Activated naive CD4-positive, alpha-beta T cell treated with anti-CD3 and anti-CD28 coated beads for 36 hours (primary cell): ENCODE measurements around the gene GCN1. TPM values are rescaled to one million over a fixed set of nuclear protein-coding genes. Genes with fewer than 3 reads are reported as not detected.

ENCODE experiments used
- CTCF ChIA-PET: fragments of 350-600 bp; sonication (Branson Sonifier 250); formaldehyde crosslinking; loops from one replicate; lab custom pipeline; 2021; ENCODE audit warnings: antibody characterized with exemption; lab: Charles Lee
- DNase-seq: peaks from one replicate; pipeline ENCODE4 v3.0.0-alpha.2; 2020
- H3K27ac Mint-ChIP-seq: one replicate; pipeline ENCODE4 v1.8.0; 2021; ENCODE audit warnings: mild to moderate bottlenecking, mixed read lengths
- H3K27me3 Mint-ChIP-seq: one replicate; pipeline ENCODE4 v1.8.0; 2021; ENCODE audit warnings: low read depth, mixed read lengths
- H3K36me3 Mint-ChIP-seq: one replicate; pipeline ENCODE4 v1.8.0; 2021; ENCODE audit warnings: low read depth, mixed read lengths
- H3K4me1 Mint-ChIP-seq: one replicate; pipeline ENCODE4 v1.8.0; 2021; ENCODE audit warnings: low read depth, mixed read lengths
- H3K4me3 Mint-ChIP-seq: one replicate; pipeline ENCODE4 v1.8.0; 2021; ENCODE audit warnings: mild to moderate bottlenecking, moderate library complexity, mixed read lengths
- H3K9me3 Mint-ChIP-seq: one replicate; pipeline ENCODE4 v1.8.0; 2021; ENCODE audit warnings: mixed read lengths
- intact Hi-C: fragments of 100-400 bp; cut with micrococcal nuclease; formaldehyde crosslinking; loops from one replicate; pipeline ENCODE4 v1.15.1; 2023
- total RNA-seq, 2 experiments: library from RNA; stranded (reverse); gene quantifications; one replicate each; pipeline ENCODE4 v1.2.3, GENCODE V29; 2021

GCN1 gene, protein sequence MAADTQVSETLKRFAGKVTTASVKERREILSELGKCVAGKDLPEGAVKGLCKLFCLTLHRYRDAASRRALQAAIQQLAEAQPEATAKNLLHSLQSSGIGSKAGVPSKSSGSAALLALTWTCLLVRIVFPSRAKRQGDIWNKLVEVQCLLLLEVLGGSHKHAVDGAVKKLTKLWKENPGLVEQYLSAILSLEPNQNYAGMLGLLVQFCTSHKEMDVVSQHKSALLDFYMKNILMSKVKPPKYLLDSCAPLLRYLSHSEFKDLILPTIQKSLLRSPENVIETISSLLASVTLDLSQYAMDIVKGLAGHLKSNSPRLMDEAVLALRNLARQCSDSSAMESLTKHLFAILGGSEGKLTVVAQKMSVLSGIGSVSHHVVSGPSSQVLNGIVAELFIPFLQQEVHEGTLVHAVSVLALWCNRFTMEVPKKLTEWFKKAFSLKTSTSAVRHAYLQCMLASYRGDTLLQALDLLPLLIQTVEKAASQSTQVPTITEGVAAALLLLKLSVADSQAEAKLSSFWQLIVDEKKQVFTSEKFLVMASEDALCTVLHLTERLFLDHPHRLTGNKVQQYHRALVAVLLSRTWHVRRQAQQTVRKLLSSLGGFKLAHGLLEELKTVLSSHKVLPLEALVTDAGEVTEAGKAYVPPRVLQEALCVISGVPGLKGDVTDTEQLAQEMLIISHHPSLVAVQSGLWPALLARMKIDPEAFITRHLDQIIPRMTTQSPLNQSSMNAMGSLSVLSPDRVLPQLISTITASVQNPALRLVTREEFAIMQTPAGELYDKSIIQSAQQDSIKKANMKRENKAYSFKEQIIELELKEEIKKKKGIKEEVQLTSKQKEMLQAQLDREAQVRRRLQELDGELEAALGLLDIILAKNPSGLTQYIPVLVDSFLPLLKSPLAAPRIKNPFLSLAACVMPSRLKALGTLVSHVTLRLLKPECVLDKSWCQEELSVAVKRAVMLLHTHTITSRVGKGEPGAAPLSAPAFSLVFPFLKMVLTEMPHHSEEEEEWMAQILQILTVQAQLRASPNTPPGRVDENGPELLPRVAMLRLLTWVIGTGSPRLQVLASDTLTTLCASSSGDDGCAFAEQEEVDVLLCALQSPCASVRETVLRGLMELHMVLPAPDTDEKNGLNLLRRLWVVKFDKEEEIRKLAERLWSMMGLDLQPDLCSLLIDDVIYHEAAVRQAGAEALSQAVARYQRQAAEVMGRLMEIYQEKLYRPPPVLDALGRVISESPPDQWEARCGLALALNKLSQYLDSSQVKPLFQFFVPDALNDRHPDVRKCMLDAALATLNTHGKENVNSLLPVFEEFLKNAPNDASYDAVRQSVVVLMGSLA (N-terminal part only)
- total RNA-seq = 100 to 1,000 TPM; 122 to 128 TPM

GRCh38 chr12:120194534-120195395 lies at the start of gene GCN1:
Gene GCN1 (minus strand): TSS chr12:120194715. CDS start chr12:120194697, 18 bp downstream.
- CTCF ChIA-PET = no interaction called here
- H3K27me3 Mint-ChIP-seq = no peaks in the 10 kb centered on the region
- H3K27ac Mint-ChIP-seq = peak within 1 kb of the TSS; percentile 91
- intact Hi-C loops = no loop called here
- H3K36me3 Mint-ChIP-seq = peaks cover 47% of the 10 kb centered on the region
- peak within 1 kb of the TSS; percentile 86 for H3K4me3 Mint-ChIP-seq
- peak; percentile 86 for DNase-seq
- no peaks in the 10 kb centered on the region for H3K9me3 Mint-ChIP-seq
- peaks cover 62% of the 10 kb centered on the region for H3K4me1 Mint-ChIP-seq

DNA sequence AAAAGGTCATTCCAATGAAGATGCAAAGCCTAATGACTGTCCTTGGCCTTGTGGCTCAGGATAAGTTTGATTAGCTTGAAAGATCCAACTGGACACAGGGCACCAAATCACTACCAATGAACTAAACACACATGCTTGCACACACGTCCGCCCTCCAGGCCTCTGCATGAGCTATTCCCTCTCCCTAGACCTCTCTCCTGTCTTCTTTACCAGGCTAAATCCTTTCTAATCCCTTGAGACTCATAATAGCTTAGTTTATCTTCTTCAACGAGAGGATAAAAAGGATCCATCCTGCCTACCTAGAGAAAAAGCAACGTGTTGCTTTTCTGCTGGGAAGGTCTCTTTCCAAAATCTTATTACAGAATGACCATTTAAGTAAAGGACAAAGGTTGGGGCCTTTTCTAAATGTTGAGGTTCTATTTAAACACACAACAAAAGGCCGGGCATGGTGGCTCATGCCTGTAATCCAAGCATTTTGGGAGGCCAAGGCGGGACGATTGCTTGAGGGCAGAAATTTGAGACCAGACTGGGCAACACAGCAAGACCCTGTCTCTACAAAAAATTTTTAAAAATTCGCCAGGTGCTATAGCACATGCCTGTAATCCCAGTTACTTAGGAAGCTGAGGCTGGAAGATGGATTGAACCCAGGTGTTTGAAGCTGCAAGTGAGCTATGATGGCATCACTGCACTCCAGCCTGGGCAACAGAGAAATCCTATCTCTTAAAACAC lies 48.6 kb upstream of the GCN1 start:
- no peak overlapping the region for H3K4me3 Mint-ChIP-seq
- intact Hi-C loops = no loop called here
- H3K27ac Mint-ChIP-seq = no peak overlapping the region
- DNase-seq = no peak
- peaks cover 2% of the 10 kb centered on the region for H3K36me3 Mint-ChIP-seq
- H3K9me3 Mint-ChIP-seq = no peaks in the 10 kb centered on the region
- peaks cover 75% of the 10 kb centered on the region for H3K4me1 Mint-ChIP-seq
- H3K27me3 Mint-ChIP-seq = no peaks in the 10 kb centered on the region
- CTCF ChIA-PET = interaction anchor here (7.1 to 10.6 kb wide), 2 partner anchors 9 to 14 kb away, joined by 78 to 116 read pairs; no protein-coding TSS in a partner anchor

DNA sequence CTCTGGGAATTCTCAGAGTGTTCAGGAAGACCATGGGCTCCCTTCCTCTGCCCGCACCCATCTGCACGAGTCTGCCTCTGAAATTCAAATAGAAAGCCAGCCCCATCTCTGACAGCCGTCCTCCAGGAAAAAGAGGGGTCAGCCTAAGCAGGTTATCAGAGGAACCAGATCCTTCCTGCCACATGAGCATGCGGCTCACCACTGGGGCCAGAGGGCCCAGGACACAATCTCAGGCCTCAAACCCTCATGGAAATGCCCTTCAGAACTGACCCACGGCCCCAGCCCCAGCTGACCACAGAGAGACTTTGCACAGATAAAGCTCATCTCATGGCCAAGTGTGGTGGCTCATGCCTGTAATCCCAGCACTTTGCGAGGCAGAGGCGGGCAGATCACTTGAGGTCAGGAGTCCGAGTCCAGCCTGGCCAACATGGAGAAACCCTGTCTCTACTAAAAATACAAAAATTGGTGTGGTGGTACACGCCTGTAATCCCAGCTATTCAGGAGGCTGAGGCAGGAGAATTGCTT lies 47.8 kb upstream of the GCN1 start:
- DNase-seq = no peak
- peaks cover 75% of the 10 kb centered on the region for H3K4me1 Mint-ChIP-seq
- no peak overlapping the region for H3K27ac Mint-ChIP-seq
- H3K4me3 Mint-ChIP-seq = no peak overlapping the region
- H3K27me3 Mint-ChIP-seq = no peaks in the 10 kb centered on the region
- intact Hi-C loops = no loop called here
- no peaks in the 10 kb centered on the region for H3K9me3 Mint-ChIP-seq
- H3K36me3 Mint-ChIP-seq = peaks cover 2% of the 10 kb centered on the region
- CTCF ChIA-PET = interaction anchor here (0.5 to 10.6 kb wide), 3 partner anchors 10 to 176 kb away, joined by 4 to 116 read pairs (median 78); no protein-coding TSS in a partner anchor

DNA sequence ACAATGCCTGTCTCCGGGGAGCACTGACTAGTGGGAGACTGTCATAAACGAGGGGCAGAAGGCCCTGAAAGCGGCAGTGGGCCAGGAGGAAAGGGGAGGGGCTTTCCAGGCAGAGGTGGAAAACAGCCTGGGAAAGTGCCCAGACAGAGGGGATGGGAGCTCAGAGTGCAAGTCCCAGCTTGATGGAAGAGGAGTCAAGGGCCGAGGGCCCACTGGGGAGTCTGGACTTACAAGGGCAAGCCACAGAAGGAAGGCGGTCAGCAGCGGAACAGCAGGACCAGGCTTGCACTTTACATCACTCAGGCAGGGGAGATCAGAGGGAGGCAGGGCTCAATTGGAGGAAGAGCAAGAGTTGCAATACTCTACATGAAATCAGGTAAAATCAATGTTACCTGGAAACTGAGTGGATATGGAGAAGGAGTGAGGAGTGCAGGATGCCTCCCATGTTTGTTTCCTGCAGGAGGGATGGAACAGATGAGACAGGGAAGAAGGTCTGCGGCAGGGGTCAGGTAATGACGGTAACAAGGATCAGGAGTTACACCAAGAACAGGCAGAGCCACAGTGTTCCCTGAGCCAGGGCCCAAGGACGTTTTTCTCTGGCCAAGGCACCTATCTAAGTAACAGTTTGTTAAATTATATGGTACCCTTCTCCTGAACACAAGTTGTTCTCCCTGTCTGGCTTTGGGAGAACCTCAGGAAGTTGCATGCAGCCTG lies 47.2 kb upstream of the GCN1 start:
- CTCF ChIA-PET = interaction anchor here (0.5 to 10.6 kb wide), 4 partner anchors 11 to 177 kb away, joined by 4 to 116 read pairs (median 81); partner anchors contain the start of gene PXN
- H3K9me3 Mint-ChIP-seq = no peaks in the 10 kb centered on the region
- no peak for DNase-seq
- H3K36me3 Mint-ChIP-seq = peaks cover 2% of the 10 kb centered on the region
- intact Hi-C loops = no loop called here
- H3K27me3 Mint-ChIP-seq = no peaks in the 10 kb centered on the region
- H3K4me1 Mint-ChIP-seq = peaks cover 73% of the 10 kb centered on the region
- H3K4me3 Mint-ChIP-seq = no peak overlapping the region
- no peak overlapping the region for H3K27ac Mint-ChIP-seq

DNA sequence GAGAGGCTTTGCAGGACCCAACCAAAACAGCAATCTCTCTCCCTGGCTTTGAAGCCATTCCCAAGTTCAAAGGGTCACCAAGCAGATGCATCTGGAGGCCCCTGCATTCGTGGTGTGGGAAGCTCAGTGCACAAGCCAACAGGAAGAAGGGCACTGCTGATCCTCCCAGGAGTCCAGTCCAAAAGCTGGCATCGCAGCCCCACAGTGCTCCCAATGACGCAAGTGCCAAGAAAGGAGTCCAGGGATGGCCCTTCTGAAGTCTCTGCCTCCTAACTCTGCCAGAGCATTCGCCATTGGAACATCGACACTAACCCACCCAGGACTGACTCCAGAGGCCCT lies 45.9 kb upstream of the GCN1 start:
- peaks cover 78% of the 10 kb centered on the region for H3K4me1 Mint-ChIP-seq

DNA sequence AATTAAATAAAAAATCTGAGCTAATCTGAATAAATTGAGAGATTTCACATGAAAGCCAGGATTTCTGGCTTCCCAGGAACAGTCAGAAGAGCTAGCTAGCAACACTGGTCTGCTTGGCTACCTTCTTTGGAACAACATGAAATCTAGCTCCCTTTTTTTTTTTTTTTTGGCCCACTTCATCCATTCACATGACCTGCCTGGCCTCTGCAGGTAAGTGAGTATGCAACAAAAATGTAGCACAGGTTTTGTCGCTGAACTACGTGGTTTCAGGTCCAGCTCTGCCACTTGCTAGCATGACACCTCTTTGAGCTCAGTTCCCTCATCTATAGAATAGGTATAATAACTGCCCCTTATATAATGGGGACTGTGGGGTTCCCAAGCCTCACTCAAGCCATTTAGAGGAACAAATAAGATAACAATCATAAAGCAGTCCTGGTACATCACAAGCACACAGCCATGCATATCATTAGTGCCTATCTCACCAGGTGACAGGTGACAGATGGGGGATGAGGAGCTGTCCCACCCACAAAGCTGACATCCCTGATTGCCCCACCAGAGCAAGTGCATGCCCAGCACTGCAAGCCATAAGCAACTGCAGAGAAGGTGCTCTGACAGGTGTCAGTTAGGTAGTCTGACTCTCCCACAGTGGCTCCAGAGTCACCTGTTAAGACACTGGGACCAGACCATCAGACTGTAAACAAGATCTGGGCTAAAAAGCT lies 45.4 kb upstream of the GCN1 start:
- Mint-ChIP-seq H3K4me1 (peaks cover 80% of the 10 kb centered on the region), H3K9me3 (no peaks in the 10 kb centered on the region)

More for the DNA sequence above, 45.9 kb upstream of the GCN1 start:
- Mint-ChIP-seq H3K9me3 (no peaks in the 10 kb centered on the region), H3K27ac (no peak overlapping the region), H3K27me3 (no peaks in the 10 kb centered on the region), H3K36me3 (peaks cover 2% of the 10 kb centered on the region), H3K4me3 (no peak overlapping the region)
- intact Hi-C loops = no loop called here
- no peak for DNase-seq
- CTCF ChIA-PET = interaction anchor here (0.5 to 10.6 kb wide), 5 partner anchors 12 to 97 kb away, joined by 4 to 116 read pairs (median 78); partner anchors contain the start of genes PXN and SIRT4

DNA sequence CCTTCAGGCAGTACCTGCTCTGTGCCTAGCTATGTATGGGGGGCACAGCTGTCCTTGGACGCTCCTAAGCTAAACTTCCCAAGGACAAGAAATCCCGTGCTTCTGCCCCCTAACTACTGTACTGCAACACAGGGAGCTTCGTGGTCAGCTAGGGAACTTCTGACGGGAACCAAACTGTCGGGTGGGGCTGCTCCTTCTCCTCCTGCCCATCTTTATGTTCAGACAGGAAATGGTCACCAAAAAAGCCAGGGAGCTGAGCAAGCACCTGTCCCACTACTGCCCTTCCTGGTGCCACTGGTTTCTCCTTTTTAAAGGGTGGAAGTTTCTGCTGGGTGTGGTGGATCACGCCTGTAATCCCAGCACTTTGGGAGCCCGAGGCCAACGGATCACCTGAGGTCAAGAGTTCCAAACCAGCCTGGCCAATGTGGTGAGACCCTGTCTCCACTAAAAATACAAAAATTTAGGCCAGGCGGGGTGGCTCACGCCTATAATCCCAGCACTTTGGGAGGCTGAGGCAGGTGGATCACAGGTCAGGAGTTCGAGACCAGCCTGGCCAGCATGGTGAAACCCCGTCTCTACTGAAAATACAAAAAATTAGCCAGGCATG lies 44.4 kb upstream of the GCN1 start:
- Mint-ChIP-seq H3K4me1 (peaks cover 86% of the 10 kb centered on the region), H3K9me3 (no peaks in the 10 kb centered on the region), H3K27me3 (no peaks in the 10 kb centered on the region), H3K36me3 (no peaks in the 10 kb centered on the region), H3K4me3 (no peak overlapping the region), H3K27ac (peak overlapping the region; percentile 24)
- DNase-seq = no peak
- CTCF ChIA-PET = interaction anchor here (1.4 to 10.6 kb wide), 4 partner anchors 10 to 63 kb away, joined by 3 to 116 read pairs (median 81); partner anchors contain the start of genes PXN and SIRT4
- intact Hi-C loops = loop anchor here (10.0 kb wide), 1 partner anchor 796 kb away; the partner anchor contains the start of gene OASL

More for the DNA sequence above, 45.4 kb upstream of the GCN1 start:
- no peak overlapping the region for H3K4me3 Mint-ChIP-seq
- no peaks in the 10 kb centered on the region for H3K36me3 Mint-ChIP-seq
- peak overlapping the region; percentile 30 for H3K27ac Mint-ChIP-seq
- H3K27me3 Mint-ChIP-seq = no peaks in the 10 kb centered on the region
- intact Hi-C loops = loop anchor here (10.0 kb wide), 1 partner anchor 795 kb away; the partner anchor contains the start of gene OASL
- CTCF ChIA-PET = interaction anchor here (0.5 to 10.6 kb wide), 5 partner anchors 11 to 97 kb away, joined by 4 to 116 read pairs (median 78); partner anchors contain the start of genes PXN and SIRT4
- no peak for DNase-seq

DNA sequence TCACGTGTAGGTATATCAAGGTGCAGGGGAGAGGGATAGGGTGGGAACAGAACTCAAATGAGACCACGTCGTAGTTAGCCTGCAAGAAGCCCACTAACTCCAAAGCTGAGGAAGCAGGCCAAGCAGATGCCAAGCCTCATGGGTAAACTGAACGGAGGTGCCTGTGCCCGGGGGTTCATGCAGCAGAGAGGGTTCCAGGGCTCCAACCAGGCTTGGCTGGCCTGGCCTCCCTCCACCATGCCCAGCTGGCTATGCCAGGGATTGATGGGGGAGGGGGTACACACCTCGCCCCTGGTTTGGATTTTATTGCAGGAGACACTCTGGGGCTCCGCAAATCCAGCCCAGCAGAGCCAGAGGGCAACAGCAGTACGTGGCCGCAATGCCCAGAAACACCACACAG lies 43.7 kb upstream of the GCN1 start:
- intact Hi-C loops = loop anchor here (10.0 kb wide), 1 partner anchor 797 kb away; the partner anchor contains the start of gene OASL
- DNase-seq = no peak
- Mint-ChIP-seq H3K27me3 (no peaks in the 10 kb centered on the region), H3K4me3 (no peak overlapping the region), H3K4me1 (peaks cover 87% of the 10 kb centered on the region), H3K9me3 (no peaks in the 10 kb centered on the region), H3K36me3 (no peaks in the 10 kb centered on the region), H3K27ac (peak overlapping the region; percentile 82)
- CTCF ChIA-PET = interaction anchor here (1.4 to 10.6 kb wide), 4 partner anchors 10 to 64 kb away, joined by 3 to 116 read pairs (median 81); partner anchors contain the start of genes PXN and SIRT4
